Measurements from ENCODE around the gene SENP5.

GRCh38 chr3:196837819-196838420 lies 29.8 kb upstream of the SENP5 start:
- TF ChIP-seq CTCF (IDR thresholded peaks at IDR 0.05) (peak in 1 of 3 donors; percentile 37), POLR2A (IDR thresholded peaks at IDR 0.05) (no peak), EP300 (IDR thresholded peaks at IDR 0.05) (no peak)
